ENCODE measurements around the gene COL6A1. TPM values are rescaled to one million over a fixed set of nuclear protein-coding genes. Genes with fewer than 3 reads are reported as not detected.

COL6A1 gene
- total and polyA plus RNA-seq, 5 donors, result 112 to 192 (median 165) TPM

- Histone ChIP-seq H3K4me3 (ENCODE audit: low read length) (no peak overlapping the region), H3K9me3 (ENCODE audit: control insufficient read depth, low read length) (no peaks in the 10 kb centered on the region), H3K27me3 (ENCODE audit: control insufficient read depth, insufficient read depth) (no peaks in the 10 kb centered on the region), H3K27ac (ENCODE audit: low read length) (no peak overlapping the region), H3K4me1 (ENCODE audit: control insufficient read depth, insufficient read depth, low read length) (no peaks in the 10 kb centered on the region)
- DNase-seq (no peak), ATAC-seq (no peak)
- intact Hi-C loops (cut with DNase I), result no loop called here
- 88% methylated on average over 23 of the region's 23 CpGs for WGBS
Observed at GRCh38 chr21:45940621-45941337, 40.8 kb upstream of the COL6A1 start.

DNA sequence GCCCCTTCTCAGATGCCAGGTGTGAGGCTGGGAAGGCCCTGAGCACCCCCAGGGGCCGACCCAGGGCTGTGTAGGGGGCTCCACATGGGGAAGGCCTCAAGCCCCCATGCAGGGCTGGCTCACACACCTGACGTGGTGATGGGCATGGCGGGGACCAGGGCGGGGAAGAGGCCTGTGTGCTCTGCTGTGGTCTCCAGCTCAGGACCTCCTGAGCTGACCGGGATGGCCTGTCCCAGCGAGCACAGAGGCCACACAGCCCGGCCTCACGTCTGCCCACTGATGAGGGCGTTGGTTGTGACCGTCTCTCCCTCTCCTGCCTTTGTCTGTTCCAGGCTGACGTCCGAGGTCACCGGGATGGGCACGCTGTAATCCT lies 40.2 kb upstream of the COL6A1 start:
- no peak overlapping the region for H3K27ac ChIP-seq (ENCODE audit: low read length)
- H3K4me1 ChIP-seq (ENCODE audit: control insufficient read depth, insufficient read depth, low read length), result no peaks in the 10 kb centered on the region
- DNase-seq, result no peak
- H3K27me3 ChIP-seq (ENCODE audit: control insufficient read depth, insufficient read depth), result no peaks in the 10 kb centered on the region
- intact Hi-C loops (cut with DNase I), result no loop called here
- no peak overlapping the region for H3K4me3 ChIP-seq (ENCODE audit: low read length)
- ATAC-seq, result peak in 1 of 2 donors; percentile 8
- H3K9me3 ChIP-seq (ENCODE audit: control insufficient read depth, low read length), result no peaks in the 10 kb centered on the region
- 83% methylated on average over 14 of the region's 14 CpGs for WGBS

DNA sequence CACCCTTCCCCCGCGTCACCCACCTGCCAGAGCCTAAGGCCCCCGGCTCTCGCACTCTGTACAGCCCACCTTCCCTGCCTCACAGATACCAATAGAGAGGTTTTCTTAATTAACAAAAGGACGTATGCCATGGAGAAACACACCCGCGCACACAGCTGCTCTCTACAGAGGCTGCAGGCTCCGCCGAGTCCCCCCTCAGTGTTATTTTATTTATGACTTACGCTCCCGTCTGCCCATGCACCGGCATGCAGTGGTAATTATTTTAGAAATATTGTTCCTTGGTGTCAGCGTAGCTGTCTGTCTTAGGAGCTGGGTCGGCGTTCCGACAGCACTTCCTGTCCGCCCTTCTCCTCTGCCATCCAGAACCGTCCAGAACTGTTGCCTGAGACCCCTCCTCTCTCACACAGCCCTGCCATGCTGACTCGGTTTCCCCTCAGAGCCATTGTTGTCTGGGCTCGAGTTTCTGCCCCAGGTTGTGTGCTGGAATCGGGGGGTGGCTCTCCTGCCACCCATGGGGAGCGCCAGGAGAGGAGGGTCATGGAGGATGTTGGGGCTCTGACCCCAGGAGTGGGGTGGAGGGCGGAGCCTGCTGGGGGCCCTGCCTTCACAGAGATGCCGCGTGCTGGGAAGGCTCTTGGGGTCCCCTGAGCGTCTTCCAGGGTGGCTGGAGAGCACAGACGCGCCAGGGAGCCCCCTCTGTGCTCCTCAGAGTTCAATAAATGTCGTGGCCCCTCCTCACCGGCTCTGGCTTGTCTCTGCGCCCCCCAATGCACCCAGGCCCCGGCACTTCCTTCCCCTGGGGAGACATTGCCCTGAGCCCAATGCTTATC lies 39.6 kb upstream of the COL6A1 start:
- DNase-seq (no peak), ATAC-seq (no peak)
- Histone ChIP-seq H3K4me1 (ENCODE audit: control insufficient read depth, insufficient read depth, low read length) (no peaks in the 10 kb centered on the region), H3K27me3 (ENCODE audit: control insufficient read depth, insufficient read depth) (no peaks in the 10 kb centered on the region), H3K4me3 (ENCODE audit: low read length) (no peak overlapping the region), H3K9me3 (ENCODE audit: control insufficient read depth, low read length) (no peaks in the 10 kb centered on the region), H3K27ac (ENCODE audit: low read length) (no peak overlapping the region)
- intact Hi-C loops (cut with DNase I), result no loop called here
- WGBS, result 89% methylated on average over 32 of the region's 32 CpGs

- Histone ChIP-seq H3K4me3 (ENCODE audit: low read length) (no peak overlapping the region), H3K4me1 (ENCODE audit: control insufficient read depth, insufficient read depth, low read length) (no peaks in the 10 kb centered on the region), H3K27me3 (ENCODE audit: control insufficient read depth, insufficient read depth) (no peaks in the 10 kb centered on the region), H3K27ac (ENCODE audit: low read length) (no peak overlapping the region), H3K9me3 (ENCODE audit: control insufficient read depth, low read length) (no peaks in the 10 kb centered on the region)
- intact Hi-C loops (cut with DNase I), result no loop called here
- DNase-seq, result peak in 1 of 3 donors; percentile 58
- ATAC-seq, result no peak
- 80% methylated on average over 20 of the region's 20 CpGs for WGBS
Observed at GRCh38 chr21:45942755-45943629, 38.6 kb upstream of the COL6A1 start.

GRCh38 chr21:45943630-45944540 lies 37.7 kb upstream of the COL6A1 start:
- no peak overlapping the region for H3K4me3 ChIP-seq (ENCODE audit: low read length)
- no peak overlapping the region for H3K27ac ChIP-seq (ENCODE audit: low read length)
- WGBS, result 83% methylated on average over 8 of the region's 8 CpGs
- H3K27me3 ChIP-seq (ENCODE audit: control insufficient read depth, insufficient read depth), result no peaks in the 10 kb centered on the region
- ATAC-seq, result no peak
- no peaks in the 10 kb centered on the region for H3K4me1 ChIP-seq (ENCODE audit: control insufficient read depth, insufficient read depth, low read length)
- intact Hi-C loops (cut with DNase I), result no loop called here
- DNase-seq, result no peak
- H3K9me3 ChIP-seq (ENCODE audit: control insufficient read depth, low read length), result no peaks in the 10 kb centered on the region

DNA sequence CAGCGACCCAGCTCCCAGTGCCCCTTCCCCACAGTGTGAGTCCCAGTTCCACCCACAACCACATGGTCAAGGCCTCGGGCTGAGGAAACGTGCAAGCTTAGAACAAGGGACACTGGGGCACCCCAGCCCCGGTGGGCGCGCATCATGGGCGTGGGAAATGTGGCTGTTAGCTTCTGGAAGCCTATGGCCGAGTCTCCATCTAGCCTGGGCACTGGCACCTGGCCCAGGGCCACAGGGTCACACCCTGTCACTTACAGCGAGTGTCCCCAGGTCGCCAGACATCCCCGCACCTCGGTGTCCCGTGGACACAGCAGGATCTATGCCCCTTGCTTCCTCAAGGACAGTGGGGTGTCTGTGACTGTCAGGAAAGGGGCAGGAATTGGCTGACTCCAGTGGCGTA lies 37.0 kb upstream of the COL6A1 start:
- no peak overlapping the region for H3K27ac ChIP-seq (ENCODE audit: low read length)
- ATAC-seq, result no peak
- intact Hi-C loops (cut with DNase I), result no loop called here
- DNase-seq, result no peak
- no peak overlapping the region for H3K4me3 ChIP-seq (ENCODE audit: low read length)
- H3K4me1 ChIP-seq (ENCODE audit: control insufficient read depth, insufficient read depth, low read length), result no peaks in the 10 kb centered on the region
- 85% methylated on average over 14 of the region's 14 CpGs for WGBS
- H3K27me3 ChIP-seq (ENCODE audit: control insufficient read depth, insufficient read depth), result no peaks in the 10 kb centered on the region
- no peaks in the 10 kb centered on the region for H3K9me3 ChIP-seq (ENCODE audit: control insufficient read depth, low read length)

GRCh38 chr21:45945066-45945867 lies 36.3 kb upstream of the COL6A1 start:
- 90% methylated on average over 24 of the region's 24 CpGs for WGBS
- Histone ChIP-seq H3K9me3 (ENCODE audit: control insufficient read depth, low read length) (no peaks in the 10 kb centered on the region), H3K4me3 (ENCODE audit: low read length) (no peak overlapping the region), H3K27me3 (ENCODE audit: control insufficient read depth, insufficient read depth) (no peaks in the 10 kb centered on the region), H3K27ac (ENCODE audit: low read length) (no peak overlapping the region), H3K4me1 (ENCODE audit: control insufficient read depth, insufficient read depth, low read length) (no peaks in the 10 kb centered on the region)
- DNase-seq, result peak in 1 of 3 donors; percentile 48
- intact Hi-C loops (cut with DNase I), result no loop called here
- no peak for ATAC-seq

DNA sequence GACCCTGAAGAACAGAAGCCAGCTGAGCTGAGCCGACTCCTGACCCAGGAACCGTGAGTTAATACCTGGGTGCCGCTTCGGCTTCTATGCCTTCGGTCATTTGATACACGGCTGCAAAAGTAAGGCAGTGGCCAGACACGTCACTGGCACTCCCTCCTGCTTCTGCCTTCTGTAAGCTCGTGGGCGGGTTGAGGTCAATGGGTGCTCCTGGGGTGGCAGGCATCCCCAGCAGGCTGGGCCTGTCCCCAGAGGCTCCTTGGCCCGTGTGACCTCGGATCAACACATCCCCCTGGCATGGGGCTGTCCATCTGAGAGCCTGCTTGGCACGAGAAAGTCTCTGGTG lies 35.7 kb upstream of the COL6A1 start:
- ATAC-seq (no peak), DNase-seq (no peak)
- Histone ChIP-seq H3K4me1 (ENCODE audit: control insufficient read depth, insufficient read depth, low read length) (no peaks in the 10 kb centered on the region), H3K9me3 (ENCODE audit: control insufficient read depth, low read length) (no peaks in the 10 kb centered on the region), H3K27me3 (ENCODE audit: control insufficient read depth, insufficient read depth) (no peaks in the 10 kb centered on the region), H3K4me3 (ENCODE audit: low read length) (no peak overlapping the region), H3K27ac (ENCODE audit: low read length) (no peak overlapping the region)
- WGBS, result 88% methylated on average over 12 of the region's 12 CpGs
- intact Hi-C loops (cut with DNase I), result no loop called here

- Histone ChIP-seq H3K27ac (ENCODE audit: low read length) (no peak overlapping the region), H3K27me3 (ENCODE audit: control insufficient read depth, insufficient read depth) (no peaks in the 10 kb centered on the region), H3K4me3 (ENCODE audit: low read length) (no peak overlapping the region), H3K4me1 (ENCODE audit: control insufficient read depth, insufficient read depth, low read length) (no peaks in the 10 kb centered on the region), H3K9me3 (ENCODE audit: control insufficient read depth, low read length) (no peaks in the 10 kb centered on the region)
- ATAC-seq (no peak), DNase-seq (no peak)
- intact Hi-C loops (cut with DNase I), result no loop called here
- 90% methylated on average over 16 of the region's 16 CpGs for WGBS
Observed at GRCh38 chr21:45947296-45947695, 34.3 kb upstream of the COL6A1 start.

All from right cardiac atrium (tissue), 5 donors.